Measurements from ENCODE around the gene MAP7. TPM values are rescaled to one million over a fixed set of nuclear protein-coding genes. Genes with fewer than 3 reads are reported as not detected.

The MAP7 gene
- total RNA-seq, 2 donors from 2014 or later, result 19.7 to 28.7 TPM

DNA sequence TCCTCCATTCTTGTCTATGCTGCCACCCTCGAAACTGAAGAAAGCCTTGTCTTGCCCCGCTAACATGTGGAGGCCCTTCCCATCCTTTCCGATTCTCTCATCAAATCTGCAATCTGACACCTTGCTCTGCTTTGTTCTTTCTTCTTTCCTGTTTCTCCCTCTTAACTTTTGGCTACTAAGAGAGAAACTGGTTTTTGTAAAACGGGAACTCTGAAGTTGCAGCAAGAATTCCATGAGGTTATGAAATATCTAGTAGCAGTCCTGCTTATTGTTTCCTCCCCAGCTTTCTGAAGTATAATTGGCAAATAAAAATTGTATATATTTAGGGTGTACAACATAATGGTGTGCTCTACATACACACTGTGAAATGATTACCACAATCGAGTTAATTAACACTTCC lies 80.2 kb downstream of the MAP7 start:
- no peak for TF ChIP-seq POLR2A (IDR thresholded peaks at IDR 0.05)
- TF ChIP-seq, protein P1, sequence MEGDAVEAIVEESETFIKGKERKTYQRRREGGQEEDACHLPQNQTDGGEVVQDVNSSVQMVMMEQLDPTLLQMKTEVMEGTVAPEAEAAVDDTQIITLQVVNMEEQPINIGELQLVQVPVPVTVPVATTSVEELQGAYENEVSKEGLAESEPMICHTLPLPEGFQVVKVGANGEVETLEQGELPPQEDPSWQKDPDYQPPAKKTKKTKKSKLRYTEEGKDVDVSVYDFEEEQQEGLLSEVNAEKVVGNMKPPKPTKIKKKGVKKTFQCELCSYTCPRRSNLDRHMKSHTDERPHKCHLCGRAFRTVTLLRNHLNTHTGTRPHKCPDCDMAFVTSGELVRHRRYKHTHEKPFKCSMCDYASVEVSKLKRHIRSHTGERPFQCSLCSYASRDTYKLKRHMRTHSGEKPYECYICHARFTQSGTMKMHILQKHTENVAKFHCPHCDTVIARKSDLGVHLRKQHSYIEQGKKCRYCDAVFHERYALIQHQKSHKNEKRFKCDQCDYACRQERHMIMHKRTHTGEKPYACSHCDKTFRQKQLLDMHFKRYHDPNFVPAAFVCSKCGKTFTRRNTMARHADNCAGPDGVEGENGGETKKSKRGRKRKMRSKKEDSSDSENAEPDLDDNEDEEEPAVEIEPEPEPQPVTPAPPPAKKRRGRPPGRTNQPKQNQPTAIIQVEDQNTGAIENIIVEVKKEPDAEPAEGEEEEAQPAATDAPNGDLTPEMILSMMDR (IDR thresholded peaks at IDR 0.05), result no peak
- Histone ChIP-seq H3K27me3 (no peaks in the 10 kb centered on the region), H3K27ac (no peak overlapping the region), H3K9me3 (no peaks in the 10 kb centered on the region), H3K4me3 (no peak overlapping the region), H3K36me3 (replicated peaks in 1 of 2; ENCODE audit: insufficient read depth in 1 of 2, low read depth in 2 of 2) (no peaks in the 10 kb centered on the region), H3K4me1 (peaks cover 14% of the 10 kb centered on the region)
- intact Hi-C loops (cut with DNase I), result no loop called here
- WGBS, 2 donors, result 77 to 90% methylated on average over 5 of the region's 5 CpGs
- DNase-seq (no peak), ATAC-seq (no peak)

DNA sequence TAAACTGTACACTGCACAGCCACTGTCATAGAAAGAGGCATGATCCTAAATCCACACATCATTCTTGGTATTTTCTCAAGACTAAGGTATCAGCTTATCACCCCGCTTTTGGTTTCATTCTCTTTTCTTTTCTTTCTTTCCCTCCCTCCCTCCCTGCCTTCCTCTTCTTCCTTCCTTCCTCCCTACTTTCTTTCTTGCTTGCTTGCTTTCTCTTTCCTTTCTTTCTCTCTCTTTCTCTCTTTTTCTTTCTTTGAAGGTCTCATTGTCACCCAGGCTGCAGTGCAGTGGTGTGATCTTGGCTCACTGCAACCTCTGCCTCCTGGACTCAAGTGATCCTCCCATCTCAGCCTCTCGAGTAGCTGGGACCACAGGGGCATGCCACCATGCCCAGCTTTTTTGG lies 81.1 kb downstream of the MAP7 start:
- TF ChIP-seq, protein P1 (IDR thresholded peaks at IDR 0.05), result no peak
- no peak for TF ChIP-seq POLR2A (IDR thresholded peaks at IDR 0.05)
- WGBS, 2 donors, result 97 to 98% methylated on average over 2 of the region's 2 CpGs
- H3K36me3 ChIP-seq (replicated peaks in 1 of 2; ENCODE audit: insufficient read depth in 1 of 2, low read depth in 2 of 2), result no peaks in the 10 kb centered on the region
- H3K4me1 ChIP-seq, result peaks cover 14% of the 10 kb centered on the region
- no peaks in the 10 kb centered on the region for H3K27me3 ChIP-seq
- H3K9me3 ChIP-seq, result no peaks in the 10 kb centered on the region
- no peak overlapping the region for H3K4me3 ChIP-seq
- DNase-seq (no peak), ATAC-seq (no peak)
- intact Hi-C loops (cut with DNase I), result no loop called here
- H3K27ac ChIP-seq, result no peak overlapping the region

DNA sequence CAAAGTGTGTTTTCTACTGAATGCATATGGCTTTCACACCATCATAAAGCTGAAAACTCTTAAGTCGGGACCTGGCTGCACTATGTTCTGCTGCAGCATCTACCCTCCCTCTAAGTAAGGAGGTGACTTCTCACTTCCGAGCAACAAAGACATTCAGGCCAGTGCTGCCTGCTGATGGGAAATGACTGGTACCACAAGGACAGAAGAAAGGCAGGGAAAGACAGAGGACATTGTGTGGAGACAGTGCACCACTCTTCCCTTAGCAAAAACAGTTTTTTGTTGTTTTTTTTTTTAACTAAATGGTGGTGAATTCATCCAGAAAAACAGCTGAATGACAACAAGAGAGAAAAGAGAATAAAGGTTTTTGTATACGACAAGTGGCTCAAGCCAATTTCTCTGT lies 81.5 kb downstream of the MAP7 start:
- H3K4me3 ChIP-seq, result no peak overlapping the region
- peaks cover 14% of the 10 kb centered on the region for H3K4me1 ChIP-seq
- WGBS, 2 donors, result 93 to 97% methylated on average over 3 of the region's 3 CpGs
- no peak overlapping the region for H3K27ac ChIP-seq
- intact Hi-C loops (cut with DNase I), result no loop called here
- no peaks in the 10 kb centered on the region for H3K9me3 ChIP-seq
- no peak for TF ChIP-seq POLR2A (IDR thresholded peaks at IDR 0.05)
- TF ChIP-seq, protein P1 (IDR thresholded peaks at IDR 0.05), result no peak
- no peaks in the 10 kb centered on the region for H3K36me3 ChIP-seq (replicated peaks in 1 of 2; ENCODE audit: insufficient read depth in 1 of 2, low read depth in 2 of 2)
- DNase-seq, result no peak
- ATAC-seq, result no peak
- no peaks in the 10 kb centered on the region for H3K27me3 ChIP-seq

DNA sequence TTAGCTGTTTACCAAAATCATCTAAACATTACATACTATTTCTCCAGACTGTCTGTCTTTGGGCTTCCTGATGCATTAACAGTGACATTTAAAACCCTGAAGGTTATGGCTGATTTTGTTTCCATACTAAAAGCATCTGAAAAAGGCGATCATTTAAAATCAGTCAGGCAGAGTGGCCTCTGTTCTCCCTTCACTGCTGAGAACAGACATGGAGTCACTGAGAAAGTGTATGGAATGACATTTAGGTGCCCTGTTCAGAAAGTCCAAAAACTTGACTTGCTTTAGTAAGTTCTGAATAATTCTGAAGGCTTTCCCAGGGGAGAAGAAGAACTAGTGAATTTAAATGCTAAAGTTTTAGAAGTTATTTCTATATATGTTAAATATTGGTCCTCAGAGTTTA lies 83.0 kb downstream of the MAP7 start:
- intact Hi-C loops (cut with DNase I), result no loop called here
- no peak overlapping the region for H3K4me3 ChIP-seq
- ATAC-seq, result no peak
- 88 to 89% methylated on average over 1 of the region's 1 CpG for WGBS, 2 donors
- peaks cover 10% of the 10 kb centered on the region for H3K4me1 ChIP-seq
- no peaks in the 10 kb centered on the region for H3K27me3 ChIP-seq
- no peak for DNase-seq
- no peaks in the 10 kb centered on the region for H3K9me3 ChIP-seq
- H3K27ac ChIP-seq, result no peak overlapping the region
- TF ChIP-seq, protein P1 (IDR thresholded peaks at IDR 0.05), result no peak
- TF ChIP-seq POLR2A (IDR thresholded peaks at IDR 0.05), result no peak
- H3K36me3 ChIP-seq (replicated peaks in 1 of 2; ENCODE audit: insufficient read depth in 1 of 2, low read depth in 2 of 2), result no peaks in the 10 kb centered on the region

DNA sequence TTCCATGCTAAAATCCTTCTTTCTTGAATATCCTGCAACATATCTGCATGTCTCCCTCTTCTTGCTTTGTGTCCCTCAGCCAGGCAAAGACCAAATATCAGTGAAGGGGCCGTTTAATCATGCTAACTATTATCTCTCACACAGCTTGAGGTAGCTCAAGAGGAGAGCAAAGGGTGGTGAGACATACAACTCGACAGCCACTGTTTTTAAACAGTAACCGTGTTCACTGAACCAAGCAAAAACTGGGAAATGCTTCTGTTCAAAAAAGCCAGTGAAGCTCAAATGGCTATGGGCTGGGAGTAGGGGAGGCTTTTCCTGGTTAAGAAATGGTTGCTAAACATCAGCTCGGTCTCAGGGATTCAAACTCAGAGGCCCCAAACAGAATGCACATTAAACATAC lies 83.4 kb downstream of the MAP7 start:
- Histone ChIP-seq H3K4me3 (no peak overlapping the region), H3K27ac (no peak overlapping the region), H3K9me3 (no peaks in the 10 kb centered on the region), H3K36me3 (replicated peaks in 1 of 2; ENCODE audit: insufficient read depth in 1 of 2, low read depth in 2 of 2) (no peaks in the 10 kb centered on the region), H3K27me3 (no peaks in the 10 kb centered on the region), H3K4me1 (peaks cover 6% of the 10 kb centered on the region)
- WGBS, 2 donors, result 40 to 43% methylated on average over 4 of the region's 4 CpGs
- no peak for ATAC-seq
- TF ChIP-seq, protein P1 (IDR thresholded peaks at IDR 0.05), result no peak
- TF ChIP-seq POLR2A (IDR thresholded peaks at IDR 0.05), result no peak
- no peak for DNase-seq
- intact Hi-C loops (cut with DNase I), result no loop called here
